Activated CD4-positive, alpha-beta memory T cell treated with anti-CD3 and anti-CD28 coated beads, Interleukin-2, amount 10 ng/mL, durations not matched to agents 7 days and 5 days (primary cell): Measurements from ENCODE around the gene MC4R. TPM values are rescaled to one million over a fixed set of nuclear protein-coding genes. Genes with fewer than 3 reads are reported as not detected.

ENCODE experiments used
- CTCF ChIA-PET: fragments of 350-600 bp; sonication (Branson Sonifier 250); formaldehyde crosslinking; loops from one replicate; lab custom pipeline; 2021; ENCODE audit warnings: antibody characterized with exemption, inconsistent platforms; lab: Charles Lee
- POLR2A ChIA-PET: fragments of 350-600 bp; sonication (Branson Sonifier 250); formaldehyde crosslinking; loops from one replicate; lab custom pipeline; 2021; ENCODE audit warnings: antibody characterized with exemption; lab: Charles Lee
- DNase-seq: peaks from one replicate; pipeline ENCODE4 v3.0.0-alpha.2; 2020
- H3K27ac Mint-ChIP-seq: one replicate; pipeline ENCODE4 v1.8.0; 2021; ENCODE audit warnings: mild to moderate bottlenecking, mixed read lengths
- H3K27me3 Mint-ChIP-seq: one replicate; pipeline ENCODE4 v1.8.0; 2021; ENCODE audit warnings: mixed read lengths
- H3K36me3 Mint-ChIP-seq: one replicate; pipeline ENCODE4 v1.8.0; 2021; ENCODE audit warnings: low read depth, mixed read lengths
- H3K4me1 Mint-ChIP-seq: one replicate; pipeline ENCODE4 v1.8.0; 2021; ENCODE audit warnings: mixed read lengths
- H3K4me3 Mint-ChIP-seq: one replicate; pipeline ENCODE4 v1.8.0; 2021; ENCODE audit warnings: mild to moderate bottlenecking, mixed read lengths
- H3K9me3 Mint-ChIP-seq: one replicate; pipeline ENCODE4 v1.8.0; 2021; ENCODE audit warnings: mixed read lengths
- total RNA-seq, 2 experiments: library from RNA; stranded (reverse); gene quantifications; one replicate each; pipeline ENCODE4 v1.2.3, GENCODE V29; 2021

MC4R gene
- total RNA-seq, 2 experiments from 2014 or later: not detected

DNA sequence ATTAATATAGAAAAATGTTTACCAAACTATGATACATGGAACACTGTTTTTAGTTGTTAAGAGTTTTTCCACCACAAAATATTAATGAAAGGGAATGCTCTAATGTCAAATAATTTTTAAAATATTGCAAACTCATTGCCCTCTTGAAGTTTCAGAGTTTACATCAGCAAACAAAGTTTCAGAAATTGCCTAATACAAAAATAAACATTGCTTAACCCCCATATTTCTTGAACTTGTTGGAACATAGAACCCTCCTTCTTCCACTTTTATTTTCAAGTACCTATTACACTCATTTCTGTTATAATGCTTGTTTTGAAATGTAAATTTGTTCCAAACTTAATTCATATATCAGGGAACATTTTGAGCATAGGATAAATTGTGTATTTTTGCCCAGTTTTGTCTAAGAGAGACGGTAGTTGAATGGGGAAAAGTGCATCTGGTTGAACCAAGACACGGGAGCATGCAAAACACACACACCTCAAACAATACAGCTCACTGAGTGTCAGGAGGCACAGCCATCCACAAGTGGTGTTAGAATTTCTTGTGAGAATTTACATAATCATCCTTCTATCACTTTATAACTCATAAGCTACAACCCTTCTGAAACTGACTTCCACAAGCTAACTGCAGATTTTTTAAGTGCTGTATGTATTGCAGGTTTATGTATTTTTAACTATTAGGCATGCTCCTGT lies 5.3 kb upstream of the MC4R start:
- Mint-ChIP-seq H3K27me3 (no peaks in the 10 kb centered on the region), H3K27ac (no peak overlapping the region), H3K4me1 (no peaks in the 10 kb centered on the region), H3K36me3 (no peaks in the 10 kb centered on the region), H3K9me3 (no peaks in the 10 kb centered on the region), H3K4me3 (no peak overlapping the region)
- DNase-seq: no peak
- POLR2A ChIA-PET: no interaction called here
- CTCF ChIA-PET: no interaction called here

DNA sequence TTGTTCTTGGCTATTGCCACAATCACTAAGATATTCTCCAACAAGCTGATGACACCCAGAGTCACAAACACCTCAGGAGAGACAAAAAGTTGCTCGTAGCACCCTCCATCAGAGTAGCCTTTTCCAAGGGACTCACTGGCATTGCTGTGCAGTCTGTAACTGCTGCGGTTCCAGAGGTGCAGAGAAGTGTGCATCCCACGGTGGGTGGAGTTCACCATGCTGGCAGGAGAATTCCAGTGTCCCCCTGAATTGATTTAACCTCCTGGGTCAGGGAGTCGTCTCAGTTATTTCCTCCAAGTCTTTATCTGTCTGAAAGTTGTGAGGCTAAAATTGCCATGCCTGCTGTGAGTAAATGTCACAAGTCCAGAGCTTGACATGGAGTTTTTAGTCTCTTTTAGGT lies 443 bp downstream of the MC4R start:
- H3K4me3 Mint-ChIP-seq: no peak overlapping the region
- no peaks in the 10 kb centered on the region for H3K4me1 Mint-ChIP-seq
- H3K27me3 Mint-ChIP-seq: no peaks in the 10 kb centered on the region
- CTCF ChIA-PET: no interaction called here
- no peaks in the 10 kb centered on the region for H3K36me3 Mint-ChIP-seq
- POLR2A ChIA-PET: no interaction called here
- no peak for DNase-seq
- no peaks in the 10 kb centered on the region for H3K9me3 Mint-ChIP-seq
- no peak overlapping the region for H3K27ac Mint-ChIP-seq

DNA sequence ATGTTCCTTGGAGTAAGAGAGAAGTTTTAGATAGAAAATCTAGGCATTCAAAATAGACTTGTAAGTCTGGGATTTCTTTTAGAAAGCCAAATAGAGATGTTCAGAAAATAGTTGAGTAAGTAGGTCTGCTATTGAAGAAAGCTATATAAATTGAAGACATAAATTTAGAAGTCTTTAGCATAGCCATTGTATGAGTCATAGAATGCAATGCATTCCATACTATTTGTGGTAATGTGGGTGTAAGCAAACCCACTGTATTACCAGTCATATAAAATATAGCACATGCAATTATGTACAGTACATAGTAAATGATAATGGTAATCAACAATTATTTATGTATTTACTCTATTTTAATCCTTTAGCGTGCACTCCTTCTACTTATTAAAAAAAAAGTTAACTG lies 14.1 kb downstream of the MC4R start:
- H3K27ac Mint-ChIP-seq: no peak overlapping the region
- CTCF ChIA-PET: no interaction called here

DNA sequence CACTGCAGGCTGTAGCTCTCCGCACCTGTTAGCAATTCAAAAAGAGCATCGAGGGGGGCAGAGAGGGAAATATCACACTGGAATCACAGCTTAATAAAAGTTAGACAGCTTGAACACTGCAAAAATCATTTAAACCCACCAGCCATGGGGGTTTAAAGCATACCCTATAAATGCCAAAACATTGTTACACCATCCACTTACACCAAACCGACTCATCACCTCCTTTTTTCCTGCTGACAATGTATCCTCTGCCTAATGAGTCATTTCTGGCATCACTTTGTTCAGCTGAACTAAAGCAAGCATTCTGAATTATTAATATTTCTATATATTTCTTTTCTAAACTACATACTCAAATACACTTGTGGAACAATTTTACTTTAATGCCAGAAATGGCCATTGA lies 21.6 kb downstream of the MC4R start:
- no peaks in the 10 kb centered on the region for H3K4me1 Mint-ChIP-seq
- no peaks in the 10 kb centered on the region for H3K27me3 Mint-ChIP-seq
- ChIA-PET POLR2A (no interaction called here), CTCF (no interaction called here)
- no peak overlapping the region for H3K27ac Mint-ChIP-seq
- no peak overlapping the region for H3K4me3 Mint-ChIP-seq
- H3K9me3 Mint-ChIP-seq: peaks cover 7% of the 10 kb centered on the region
- no peaks in the 10 kb centered on the region for H3K36me3 Mint-ChIP-seq
- no peak for DNase-seq

More for the DNA sequence above, 14.1 kb downstream of the MC4R start:
- H3K4me3 Mint-ChIP-seq: no peak overlapping the region
- H3K27me3 Mint-ChIP-seq: no peaks in the 10 kb centered on the region
- POLR2A ChIA-PET: no interaction called here
- DNase-seq: no peak
- no peaks in the 10 kb centered on the region for H3K36me3 Mint-ChIP-seq
- H3K9me3 Mint-ChIP-seq: no peaks in the 10 kb centered on the region
- H3K4me1 Mint-ChIP-seq: no peaks in the 10 kb centered on the region

DNA sequence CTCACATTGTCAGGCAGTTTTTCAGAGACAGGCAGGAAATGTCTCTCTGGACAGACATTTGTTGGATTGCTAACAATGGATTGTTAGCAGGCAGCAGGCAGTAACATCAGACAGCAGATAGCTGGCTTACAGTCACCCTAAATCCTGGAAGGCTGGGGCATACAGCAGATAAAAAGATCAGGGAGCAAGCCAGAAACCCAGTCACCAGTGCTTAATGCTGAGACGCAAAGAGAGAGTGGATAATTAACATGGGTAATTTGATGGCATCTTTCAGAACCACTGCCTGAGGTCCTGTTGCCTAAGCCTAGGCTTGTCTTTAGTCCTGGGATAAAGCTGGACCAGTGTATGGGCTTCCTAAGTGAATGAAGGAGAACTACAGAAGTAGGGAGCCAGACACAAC lies 22.4 kb downstream of the MC4R start:
- ChIA-PET POLR2A (no interaction called here), CTCF (no interaction called here)
- Mint-ChIP-seq H3K9me3 (peaks cover 7% of the 10 kb centered on the region), H3K27ac (no peak overlapping the region), H3K36me3 (no peaks in the 10 kb centered on the region), H3K4me3 (no peak overlapping the region), H3K27me3 (no peaks in the 10 kb centered on the region), H3K4me1 (no peaks in the 10 kb centered on the region)
- no peak for DNase-seq

DNA sequence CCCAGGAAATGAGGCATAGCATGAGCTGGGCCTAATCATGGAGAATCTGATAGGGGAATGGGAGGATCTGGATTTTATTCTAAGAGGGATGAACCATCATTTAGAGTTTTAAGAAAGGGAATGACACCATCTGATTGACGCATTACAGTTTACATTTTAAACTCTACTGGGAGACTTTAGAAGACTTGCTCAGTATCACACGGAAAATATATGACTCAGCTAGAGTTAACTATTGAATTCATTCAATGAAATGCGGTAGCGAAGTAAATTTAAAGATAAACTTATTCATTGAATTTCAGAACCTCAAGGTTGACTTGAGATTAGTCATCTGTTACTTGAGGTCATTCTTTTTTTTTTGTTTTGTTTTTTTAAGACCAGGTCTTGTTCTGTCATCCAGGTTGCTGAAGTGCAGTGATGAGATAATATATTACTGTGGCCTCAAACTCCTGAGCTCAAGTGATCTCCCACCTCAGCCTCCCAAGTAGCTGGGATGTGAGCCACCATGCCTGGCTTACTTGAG lies 25.0 kb downstream of the MC4R start:
- no peak overlapping the region for H3K27ac Mint-ChIP-seq
- no peaks in the 10 kb centered on the region for H3K27me3 Mint-ChIP-seq
- no peaks in the 10 kb centered on the region for H3K36me3 Mint-ChIP-seq
- no peak overlapping the region for H3K4me3 Mint-ChIP-seq
- no peak for DNase-seq
- CTCF ChIA-PET: no interaction called here
- POLR2A ChIA-PET: no interaction called here
- peaks cover 7% of the 10 kb centered on the region for H3K9me3 Mint-ChIP-seq
- H3K4me1 Mint-ChIP-seq: no peaks in the 10 kb centered on the region

DNA sequence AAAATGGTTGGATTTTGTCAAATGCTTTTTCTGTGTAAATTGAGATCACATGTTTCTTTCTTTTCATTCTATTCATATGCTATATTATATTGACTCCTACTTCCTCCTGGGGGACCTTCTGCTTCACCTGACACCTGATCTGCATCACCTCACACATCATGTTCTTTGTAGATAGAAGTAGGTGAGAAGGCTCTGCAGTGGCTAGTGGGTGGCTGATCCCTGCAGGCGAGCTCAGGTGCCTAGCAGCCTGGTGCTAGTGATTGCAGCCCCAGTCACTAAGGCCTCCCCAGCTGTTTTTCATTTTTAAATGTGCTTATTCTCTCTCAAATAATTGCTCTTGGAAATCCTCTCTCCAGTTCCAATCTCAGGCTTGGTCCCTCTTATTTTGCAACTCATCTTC lies 33.6 kb downstream of the MC4R start:
- peaks cover 3% of the 10 kb centered on the region for H3K9me3 Mint-ChIP-seq
- H3K4me3 Mint-ChIP-seq: no peak overlapping the region
- H3K36me3 Mint-ChIP-seq: no peaks in the 10 kb centered on the region
- CTCF ChIA-PET: no interaction called here
- H3K27me3 Mint-ChIP-seq: no peaks in the 10 kb centered on the region
- DNase-seq: no peak
- POLR2A ChIA-PET: no interaction called here
- H3K4me1 Mint-ChIP-seq: no peaks in the 10 kb centered on the region
- H3K27ac Mint-ChIP-seq: no peak overlapping the region

DNA sequence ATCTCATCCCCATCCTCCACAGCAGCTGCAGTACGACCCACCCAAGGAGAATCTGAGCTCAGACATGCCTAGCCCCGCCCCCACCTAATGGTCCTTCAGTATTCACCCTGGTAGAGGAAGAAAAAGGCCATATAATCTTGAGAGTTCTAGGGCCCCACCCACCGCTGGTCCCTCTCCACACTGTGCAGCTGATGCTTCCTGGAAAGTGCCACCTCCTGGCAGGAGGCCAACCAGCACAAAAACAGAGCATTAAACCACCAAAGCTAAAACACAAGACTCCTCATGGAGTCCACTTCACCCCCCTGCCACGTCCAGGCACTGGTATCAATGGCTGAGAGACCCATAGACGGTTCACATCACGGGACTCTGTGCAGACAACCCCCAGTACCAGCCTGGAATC lies 40.7 kb downstream of the MC4R start:
- no peak overlapping the region for H3K27ac Mint-ChIP-seq
- POLR2A ChIA-PET: no interaction called here
- CTCF ChIA-PET: no interaction called here
- no peaks in the 10 kb centered on the region for H3K4me1 Mint-ChIP-seq
- H3K27me3 Mint-ChIP-seq: no peaks in the 10 kb centered on the region
- peaks cover 5% of the 10 kb centered on the region for H3K9me3 Mint-ChIP-seq
- H3K36me3 Mint-ChIP-seq: no peaks in the 10 kb centered on the region
- no peak overlapping the region for H3K4me3 Mint-ChIP-seq
- DNase-seq: no peak

DNA sequence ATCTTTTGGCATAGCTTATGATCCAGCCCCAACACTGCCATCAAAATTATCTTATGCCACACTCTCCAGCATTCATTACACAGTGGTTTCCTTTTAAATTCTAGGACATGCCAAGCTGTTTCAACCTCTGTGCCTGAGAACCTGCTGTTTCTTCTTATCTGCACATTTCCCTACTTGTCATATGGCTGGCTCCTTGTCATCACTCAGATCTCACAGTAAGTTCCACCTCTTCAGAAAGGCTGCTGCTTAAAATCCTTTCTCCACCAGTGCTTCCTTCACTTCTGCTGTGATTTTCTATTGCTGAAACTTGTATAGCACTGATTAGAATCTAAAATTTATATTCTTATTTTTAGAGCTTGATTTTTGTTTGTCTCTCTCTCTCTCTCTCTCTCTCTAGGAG lies 43.4 kb downstream of the MC4R start:
- Mint-ChIP-seq H3K9me3 (peaks cover 2% of the 10 kb centered on the region), H3K4me3 (no peak overlapping the region), H3K27me3 (no peaks in the 10 kb centered on the region), H3K36me3 (no peaks in the 10 kb centered on the region), H3K27ac (no peak overlapping the region), H3K4me1 (no peaks in the 10 kb centered on the region)
- POLR2A ChIA-PET: no interaction called here
- DNase-seq: no peak
- CTCF ChIA-PET: no interaction called here

DNA sequence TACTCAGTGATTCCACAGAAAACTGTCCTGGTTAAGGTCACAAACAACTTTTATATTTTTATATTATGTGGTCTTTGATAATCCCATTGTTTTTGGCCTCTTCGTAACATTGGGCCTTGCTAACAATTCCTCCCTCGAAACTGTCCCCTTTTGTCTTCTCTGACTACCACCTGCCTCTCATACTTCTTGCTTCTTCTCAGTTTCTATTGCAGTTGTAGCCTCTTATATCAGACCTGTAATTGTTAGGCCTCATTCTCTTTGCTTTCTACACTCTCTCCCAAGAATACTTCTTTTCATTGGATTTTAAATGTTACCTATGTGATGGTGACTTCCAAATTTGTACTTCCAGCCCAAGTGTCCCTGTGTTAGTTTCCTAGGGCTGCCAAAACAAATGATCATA lies 44.7 kb downstream of the MC4R start:
- Mint-ChIP-seq H3K27ac (no peak overlapping the region), H3K36me3 (no peaks in the 10 kb centered on the region), H3K9me3 (no peaks in the 10 kb centered on the region), H3K4me3 (no peak overlapping the region), H3K27me3 (no peaks in the 10 kb centered on the region), H3K4me1 (no peaks in the 10 kb centered on the region)
- ChIA-PET POLR2A (no interaction called here), CTCF (no interaction called here)
- DNase-seq: no peak

DNA sequence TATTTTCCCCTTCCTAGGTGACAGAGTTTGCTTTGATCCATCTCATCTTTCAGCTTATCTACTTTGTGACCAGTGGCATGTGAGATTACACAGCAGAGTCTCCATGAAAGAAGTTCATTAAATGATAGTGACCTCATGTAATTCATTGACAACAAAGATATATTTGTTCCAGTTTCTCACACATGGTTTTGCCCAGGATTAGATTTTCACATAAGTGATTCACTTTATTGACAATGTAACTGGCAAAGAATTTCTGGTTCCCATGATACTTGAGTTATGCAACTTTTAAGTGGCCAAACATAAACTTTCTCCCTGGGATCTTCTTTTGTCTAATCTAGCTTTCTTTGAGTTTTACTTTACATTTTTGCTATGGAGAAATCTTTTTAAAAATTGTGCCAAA lies 50.0 kb downstream of the MC4R start:
- Mint-ChIP-seq H3K27me3 (no peaks in the 10 kb centered on the region), H3K9me3 (peaks cover 5% of the 10 kb centered on the region), H3K4me1 (no peaks in the 10 kb centered on the region), H3K27ac (no peak overlapping the region), H3K36me3 (no peaks in the 10 kb centered on the region), H3K4me3 (no peak overlapping the region)
- POLR2A ChIA-PET: no interaction called here
- no peak for DNase-seq
- CTCF ChIA-PET: no interaction called here
